Mesothelial cell of epicardium (in vitro differentiated cells): ENCODE results near the gene MARCO. TPM values are rescaled to one million over a fixed set of nuclear protein-coding genes. Genes with fewer than 3 reads are reported as not detected.
A peak's percentile ranks its signal among the peaks of the same experiment; 100 is the strongest.
"Not testable (repeated sequence)": the region's sequence is repeated elsewhere in the genome, so short reads cannot be mapped to it uniquely, and the experiment has no call there.

Source experiments
- DNase-seq, 2 experiments: peaks; one replicate each; pipeline ENCODE4 v3.0.0; 2021; ENCODE audit warnings: low spot score in 2 of 2; ENCODE audit not compliant: unreplicated experiment in 2 of 2
- H3K27ac Mint-ChIP-seq: 2 replicates; pipeline ENCODE4 v1.8.0; 2021; ENCODE audit warnings: mixed read lengths
- H3K27me3 Mint-ChIP-seq: 2 replicates; pipeline ENCODE4 v1.8.0; 2021; ENCODE audit warnings: low read depth, mixed read lengths
- H3K36me3 Mint-ChIP-seq: 2 replicates; pipeline ENCODE4 v1.8.0; 2021; ENCODE audit warnings: mixed read lengths
- H3K4me1 Mint-ChIP-seq: 2 replicates; pipeline ENCODE4 v1.8.0; 2021; ENCODE audit warnings: mixed read lengths
- H3K4me3 Mint-ChIP-seq: 2 replicates; pipeline ENCODE4 v1.8.0; 2021; ENCODE audit warnings: mild to moderate bottlenecking, moderate library complexity, mixed read lengths
- H3K9me3 Mint-ChIP-seq: 2 replicates; pipeline ENCODE4 v1.8.0; 2021; ENCODE audit warnings: mixed read lengths
- total RNA-seq: library from RNA; stranded (reverse); gene quantifications from 3 replicates; pipeline ENCODE4 v1.2.1, GENCODE V29; 2021
- TF ChIP-seq, protein P1 (sequence below): fragments of 200-600 bp; sonication (generic); IDR thresholded peaks from one replicate; pipeline ENCODE4 v1.5.0; 2021; ENCODE audit warnings: antibody characterized with exemption; ENCODE audit not compliant: unreplicated experiment

MARCO gene
- total RNA-seq, 1 donor from 2014 or later, result 0.22 TPM

DNA sequence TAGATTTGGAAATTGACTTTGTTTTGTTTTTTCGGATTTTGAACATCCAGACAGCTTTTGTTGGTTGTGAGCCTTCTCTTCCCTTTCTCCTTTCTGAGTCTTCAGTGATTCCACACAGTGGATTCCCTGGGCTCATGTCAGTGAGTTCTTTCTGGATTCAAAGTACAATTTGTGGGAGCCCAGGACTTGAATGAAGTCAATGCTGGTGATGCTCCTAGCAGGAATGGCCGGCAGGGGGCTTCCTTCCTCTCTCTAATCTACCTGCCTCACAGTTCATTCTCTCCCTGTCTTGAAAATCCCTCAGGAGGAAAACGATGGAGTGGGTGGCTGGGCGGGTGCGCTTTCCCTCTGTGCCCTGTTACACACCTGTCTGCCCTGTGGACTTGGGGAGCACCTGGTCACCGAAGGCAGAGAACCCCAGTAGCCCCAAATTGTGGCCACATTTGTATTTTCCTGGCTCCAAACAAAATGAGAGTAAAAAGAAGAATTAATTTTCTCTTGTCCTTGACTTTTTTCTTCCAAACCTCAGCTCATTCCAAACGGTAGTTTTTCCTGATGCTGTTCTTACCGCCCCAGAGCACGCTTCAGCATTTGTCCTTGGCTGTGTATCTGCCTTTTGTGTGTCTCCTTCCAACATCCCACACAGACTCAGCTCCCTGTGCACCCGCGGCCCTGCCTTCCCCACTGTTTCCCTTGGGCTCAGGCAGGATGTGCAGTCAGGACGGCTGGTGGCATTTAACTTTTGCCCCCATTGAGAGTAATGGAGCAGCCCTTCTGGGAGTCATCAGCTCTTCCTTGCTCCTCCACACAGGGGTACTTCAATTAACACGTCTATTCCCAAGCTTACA lies 86.6 kb downstream of the MARCO start:
- TF ChIP-seq, protein P1, sequence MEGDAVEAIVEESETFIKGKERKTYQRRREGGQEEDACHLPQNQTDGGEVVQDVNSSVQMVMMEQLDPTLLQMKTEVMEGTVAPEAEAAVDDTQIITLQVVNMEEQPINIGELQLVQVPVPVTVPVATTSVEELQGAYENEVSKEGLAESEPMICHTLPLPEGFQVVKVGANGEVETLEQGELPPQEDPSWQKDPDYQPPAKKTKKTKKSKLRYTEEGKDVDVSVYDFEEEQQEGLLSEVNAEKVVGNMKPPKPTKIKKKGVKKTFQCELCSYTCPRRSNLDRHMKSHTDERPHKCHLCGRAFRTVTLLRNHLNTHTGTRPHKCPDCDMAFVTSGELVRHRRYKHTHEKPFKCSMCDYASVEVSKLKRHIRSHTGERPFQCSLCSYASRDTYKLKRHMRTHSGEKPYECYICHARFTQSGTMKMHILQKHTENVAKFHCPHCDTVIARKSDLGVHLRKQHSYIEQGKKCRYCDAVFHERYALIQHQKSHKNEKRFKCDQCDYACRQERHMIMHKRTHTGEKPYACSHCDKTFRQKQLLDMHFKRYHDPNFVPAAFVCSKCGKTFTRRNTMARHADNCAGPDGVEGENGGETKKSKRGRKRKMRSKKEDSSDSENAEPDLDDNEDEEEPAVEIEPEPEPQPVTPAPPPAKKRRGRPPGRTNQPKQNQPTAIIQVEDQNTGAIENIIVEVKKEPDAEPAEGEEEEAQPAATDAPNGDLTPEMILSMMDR, result peak; percentile 32
- H3K4me3 Mint-ChIP-seq, result no peak overlapping the region
- peaks cover 7% of the 10 kb centered on the region for H3K9me3 Mint-ChIP-seq
- peaks cover 77% of the 10 kb centered on the region for H3K27me3 Mint-ChIP-seq
- DNase-seq, result no peak
- H3K4me1 Mint-ChIP-seq, result no peaks in the 10 kb centered on the region
- H3K36me3 Mint-ChIP-seq, result no peaks in the 10 kb centered on the region
- no peak overlapping the region for H3K27ac Mint-ChIP-seq

DNA sequence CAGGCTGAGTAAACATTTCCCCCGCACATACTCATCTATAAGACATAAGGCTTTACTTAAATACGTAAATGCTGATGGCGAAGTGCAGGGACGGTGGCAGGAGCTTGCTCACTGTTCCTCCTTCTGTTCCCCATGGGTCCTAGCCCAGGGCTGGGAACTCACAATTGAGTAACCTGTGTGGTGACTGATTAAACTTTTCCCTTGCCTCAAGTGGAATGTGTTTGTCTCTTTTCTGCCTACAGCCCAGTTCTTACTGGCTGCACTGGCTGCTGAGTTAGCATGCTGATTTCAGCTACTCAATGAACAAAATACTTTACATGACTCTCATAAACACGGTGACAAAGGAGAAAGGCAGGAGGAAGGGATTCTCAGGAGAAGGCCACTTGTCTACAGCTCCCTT lies 87.3 kb downstream of the MARCO start:
- H3K4me3 Mint-ChIP-seq, result no peak overlapping the region
- TF ChIP-seq, protein P1, result no peak
- no peak for DNase-seq
- H3K9me3 Mint-ChIP-seq, result peaks cover 8% of the 10 kb centered on the region
- H3K36me3 Mint-ChIP-seq, result no peaks in the 10 kb centered on the region
- H3K27me3 Mint-ChIP-seq, result peaks cover 70% of the 10 kb centered on the region
- H3K27ac Mint-ChIP-seq, result no peak overlapping the region
- H3K4me1 Mint-ChIP-seq, result no peaks in the 10 kb centered on the region

DNA sequence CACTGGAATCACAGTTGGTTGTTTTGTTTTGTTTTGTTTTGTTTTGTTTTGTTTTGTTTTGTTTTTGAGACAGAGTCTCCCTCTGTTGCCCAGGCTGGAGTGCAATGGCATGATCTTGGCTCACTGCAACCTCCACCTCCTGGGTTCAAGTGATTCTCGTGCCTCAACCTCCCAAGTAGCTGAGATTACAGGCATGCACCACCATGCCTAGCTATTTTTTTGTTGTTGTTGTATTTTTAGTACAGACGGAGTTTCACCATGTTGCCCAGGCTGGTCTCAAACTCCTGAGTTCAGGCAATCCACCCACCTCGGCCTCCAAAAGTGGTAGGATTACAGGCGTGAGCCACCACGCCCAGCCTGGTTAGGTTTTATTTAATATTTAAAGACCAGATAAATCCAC lies 95.9 kb downstream of the MARCO start:
- DNase-seq, H3K36me3 Mint-ChIP-seq, H3K27ac Mint-ChIP-seq, H3K4me1 Mint-ChIP-seq, H3K4me3 Mint-ChIP-seq: not testable (repeated sequence)
- H3K9me3 Mint-ChIP-seq, result peaks cover 37% of the 10 kb centered on the region
- H3K27me3 Mint-ChIP-seq, result peaks cover 43% of the 10 kb centered on the region

DNA sequence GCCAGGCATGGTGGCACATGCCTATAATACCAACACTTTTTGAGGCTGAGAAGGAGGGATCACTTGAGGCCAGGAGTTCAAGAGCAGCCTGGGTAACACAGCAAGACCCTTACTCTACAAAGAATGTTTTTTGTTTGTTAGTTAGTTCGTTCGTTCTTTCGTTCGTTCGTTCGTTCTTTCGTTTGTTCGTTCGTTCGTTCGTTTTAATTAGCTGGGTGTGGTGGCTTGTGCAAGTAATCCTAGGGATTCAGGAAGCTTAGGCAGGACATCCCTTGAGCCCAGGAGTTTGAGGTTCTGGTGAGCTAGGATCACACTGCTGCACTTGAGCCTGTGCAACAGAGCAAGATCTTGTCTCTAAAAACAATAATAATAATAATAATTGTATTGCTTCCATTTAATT lies 98.7 kb downstream of the MARCO start:
- TF ChIP-seq, protein P1, result no peak
- Mint-ChIP-seq H3K27ac (no peak overlapping the region), H3K36me3 (no peaks in the 10 kb centered on the region), H3K4me1 (no peaks in the 10 kb centered on the region), H3K4me3 (no peak overlapping the region), H3K27me3 (peaks cover 51% of the 10 kb centered on the region), H3K9me3 (peaks cover 28% of the 10 kb centered on the region)
- DNase-seq, result no peak

Other genes starting within 250 kb of the MARCO start
- gene EN1, start 94.5 kb upstream of the MARCO start, total RNA-seq, result 17.7 to 18.3 TPM (median 17.9 TPM) in 3 replicates
- gene C1QL2, start 216.6 kb downstream of the MARCO start, total RNA-seq, result not detected in 3 replicates